Suprapubic skin (tissue), 4 donors: Measurements from ENCODE around the gene DNAJA2.

ENCODE experiments used
- CTCF ChIP-seq, 2 donors: fragments of 200-600 bp in 1 of 2; fragments of 450-650 bp in 1 of 2; sonication (generic) in 1 of 2; IDR thresholded peaks; one replicate each; pipeline ENCODE4 v1.5.1; 2016 to 2019; ENCODE audit warnings: antibody characterized with exemption in 2 of 2, mild to moderate bottlenecking in 1 of 2, moderate library complexity in 1 of 2
- POLR2A ChIP-seq, 2 donors: fragments of 450-650 bp; IDR thresholded peaks; one replicate each; pipeline ENCODE4 v1.6.1; 2017; ENCODE audit warnings: antibody characterized with exemption in 2 of 2, mild to moderate bottlenecking in 2 of 2, moderate library complexity in 2 of 2
- POLR2AphosphoS5 ChIP-seq, 3 donors: sonication (generic); formaldehyde crosslinking; IDR thresholded peaks; one replicate each; pipeline ENCODE4 v1.6.1; 2017; ENCODE audit warnings: antibody characterized with exemption in 3 of 3

GRCh38 chr16:46923513-46924295 is 49.8 kb downstream of the DNAJA2 start:
- TF ChIP-seq POLR2AphosphoS5 (IDR thresholded peaks at IDR 0.05) (no peak), CTCF (IDR thresholded peaks at IDR 0.05) (no peak), POLR2A (IDR thresholded peaks at IDR 0.05) (no peak)
